ENCODE data around the gene ATP2A3.

- TF ChIP-seq GATA2 (IDR thresholded peaks at IDR 0.05; ENCODE audit: low read depth, low read length) (no peak), GATA3 (IDR thresholded peaks at IDR 0.05; ENCODE audit: low read depth, low read length) (no peak)
Observed at GRCh38 chr17:3953542-3953941, 10.7 kb downstream of the ATP2A3 start.
